ENCODE results near the gene LYRM2.

LYRM2 gene

GRCh38 chr6:89553431-89553830 lies 85.1 kb downstream of the LYRM2 start:
- no peak for DNase-seq

GRCh38 chr6:89547281-89547680 lies 91.3 kb downstream of the LYRM2 start:
- DNase-seq, result no peak

- DNase-seq, result no peak
Observed at GRCh38 chr6:89542866-89543265, 95.7 kb downstream of the LYRM2 start.

- DNase-seq, result no peak
Observed at GRCh38 chr6:89542081-89542857, 96.3 kb downstream of the LYRM2 start.

GRCh38 chr6:89539779-89540178 lies 98.8 kb downstream of the LYRM2 start:
- DNase-seq, result no peak

- no peak for DNase-seq
Observed at GRCh38 chr6:89536231-89536630, 102.3 kb downstream of the LYRM2 start.

GRCh38 chr6:89530982-89531381 lies 107.6 kb downstream of the LYRM2 start:
- DNase-seq, result no peak

- DNase-seq, result no peak
Observed at GRCh38 chr6:89528866-89529265, 109.7 kb downstream of the LYRM2 start.

GRCh38 chr6:89527634-89528033 lies 110.9 kb downstream of the LYRM2 start:
- DNase-seq, result peak; percentile 52

GRCh38 chr6:89526563-89526869 lies 112.0 kb downstream of the LYRM2 start:
- DNase-seq, result no peak

GRCh38 chr6:89525786-89526562 lies 112.6 kb downstream of the LYRM2 start:
- DNase-seq, result no peak

GRCh38 chr6:89522778-89523177 lies 115.8 kb downstream of the LYRM2 start:
- DNase-seq, result no peak

GRCh38 chr6:89520736-89521135 lies 117.8 kb downstream of the LYRM2 start:
- DNase-seq, result no peak

- peak; percentile 6 for DNase-seq
Observed at GRCh38 chr6:89518352-89519055, 120.0 kb downstream of the LYRM2 start.
